Kidney (tissue), 14 donors: Measurements from ENCODE around the gene PATZ1. TPM values are rescaled to one million over a fixed set of nuclear protein-coding genes. Genes with fewer than 3 reads are reported as not detected.

Experiments used
- DNase-seq, 5 donors: peaks; one replicate each; pipeline ENCODE4 v3.0.0-alpha.2; 2013 to 2020
- FAIRE-seq: peaks from 2 replicates; lab custom pipeline; 2012; peaks lifted over from hg19 to GRCh38; lab: Jason Lieb, UNC
- H3K27ac ChIP-seq, 2 donors: one replicate each; pipeline ENCODE4 v1.7.0; 2013; ENCODE audit warnings: low read depth in 2 of 2, low read length in 2 of 2, inconsistent platforms in 1 of 2
- H3K27me3 ChIP-seq: one replicate; pipeline ENCODE4 v1.7.1; 2013; ENCODE audit warnings: low read length, inconsistent platforms; ENCODE audit not compliant: control insufficient read depth, insufficient read depth
- H3K36me3 ChIP-seq, 3 donors: one replicate each; pipeline versions ENCODE4 v1.7.0 to v1.7.1; 2013; ENCODE audit warnings: low read length in 3 of 3, control low read depth in 1 of 3, inconsistent platforms in 1 of 3; ENCODE audit not compliant: insufficient read depth in 3 of 3, control insufficient read depth in 2 of 3
- H3K4me1 ChIP-seq, 3 donors: one replicate each; pipeline versions ENCODE4 v1.7.0 to v1.7.1; 2013; ENCODE audit warnings: low read length in 3 of 3, inconsistent platforms in 1 of 3, low read depth in 1 of 3; ENCODE audit not compliant: control insufficient read depth in 2 of 3, insufficient read depth in 2 of 3
- H3K4me3 ChIP-seq, 3 donors: one replicate each; pipeline versions ENCODE4 v1.7.0 to v1.8.1; 2013; ENCODE audit warnings: low read length in 3 of 3, control low read depth in 1 of 3, inconsistent platforms in 1 of 3
- H3K9ac ChIP-seq, 3 donors: one replicate each; pipeline versions ENCODE4 v1.7.0 to v1.7.1; 2013; ENCODE audit warnings: low read length in 3 of 3, control low read depth in 1 of 3, inconsistent platforms in 1 of 3
- H3K9me3 ChIP-seq, 3 donors: one replicate each; pipeline versions ENCODE4 v1.7.0 to v1.7.1; 2013; ENCODE audit warnings: low read length in 3 of 3, control low read depth in 1 of 3, inconsistent platforms in 1 of 3; ENCODE audit not compliant: control insufficient read depth in 2 of 3, insufficient read depth in 1 of 3
- intact Hi-C: fragments of 100-400 bp; cut with DNase I; formaldehyde crosslinking; loops from one replicate; pipeline ENCODE4 v1.11.1; 2022
- polyA plus RNA-seq: library from polyadenylated mRNA; stranded (reverse); fragments of 350-450 nt; fragmentation: Illumina TruSeq; extraction: RNeasy Lipid Tissue Mini Kit (QIAGEN cat#74804); gene quantifications from one replicate; pipeline ENCODE4 v1.2.3, GENCODE V29; 2014; ENCODE audit warnings: low read depth, low replicate concordance; ENCODE audit not compliant: insufficient read depth
- total RNA-seq: library from RNA; stranded (reverse); fragmentation: NEBNext Ultra II Directional; extraction: Animal tissue kit (Norgen Biotek cat#: 25700); gene quantifications from one replicate; pipeline ENCODE4 v1.2.1, GENCODE V29; 2021
- TF ChIP-seq, protein P1 (sequence below): IDR thresholded peaks from 3 replicates; pipeline ENCODE4 v1.5.1; 2012; ENCODE audit warnings: mild to moderate bottlenecking, moderate library complexity, borderline replicate concordance; ENCODE audit not compliant: insufficient read depth; ENCODE audit errors: extremely low read depth
- donor health status: control.
- donor health status: control.
- donor health status: control.
- donor health status: control.
- donor health status: control.
- donor health status: DM: yes; HTN: yes; CAD: no.
- donor health status: Normal renal cell carcinoma (clear cell type).

Gene PATZ1
- total and polyA plus RNA-seq, 2 donors from 2014 or later: 33.3 to 40.9 TPM

DNA sequence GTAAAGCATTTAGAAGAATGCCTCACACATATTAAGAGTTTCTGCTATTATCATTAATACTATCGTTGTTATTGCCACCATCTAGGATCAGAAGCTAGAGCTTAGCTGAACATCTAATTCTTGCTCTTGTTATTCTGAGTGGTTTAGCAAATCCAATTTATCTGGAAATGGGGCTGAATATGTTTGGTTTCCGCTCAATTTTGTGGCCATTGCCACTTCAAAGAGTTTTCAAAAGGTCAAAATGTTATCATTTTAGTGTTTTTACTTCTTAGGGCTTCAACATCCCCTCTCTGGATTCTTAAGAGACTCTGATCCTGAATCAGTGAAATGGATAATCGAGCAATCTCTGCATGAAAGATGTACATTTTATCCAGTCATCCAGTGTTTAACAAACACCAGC lies 43.6 kb downstream of the PATZ1 start:
- H3K4me3 ChIP-seq: no peak overlapping the region
- no peaks in the 10 kb centered on the region for H3K27me3 ChIP-seq
- DNase-seq (no peak), FAIRE-seq (no peak)
- intact Hi-C loops: no loop called here
- H3K4me1 ChIP-seq: peaks cover 0 to 7% (median 0%) of the 10 kb centered on the region in 3 donors
- H3K36me3 ChIP-seq: no peaks in the 10 kb centered on the region
- H3K9me3 ChIP-seq: no peaks in the 10 kb centered on the region
- TF ChIP-seq, protein P1, sequence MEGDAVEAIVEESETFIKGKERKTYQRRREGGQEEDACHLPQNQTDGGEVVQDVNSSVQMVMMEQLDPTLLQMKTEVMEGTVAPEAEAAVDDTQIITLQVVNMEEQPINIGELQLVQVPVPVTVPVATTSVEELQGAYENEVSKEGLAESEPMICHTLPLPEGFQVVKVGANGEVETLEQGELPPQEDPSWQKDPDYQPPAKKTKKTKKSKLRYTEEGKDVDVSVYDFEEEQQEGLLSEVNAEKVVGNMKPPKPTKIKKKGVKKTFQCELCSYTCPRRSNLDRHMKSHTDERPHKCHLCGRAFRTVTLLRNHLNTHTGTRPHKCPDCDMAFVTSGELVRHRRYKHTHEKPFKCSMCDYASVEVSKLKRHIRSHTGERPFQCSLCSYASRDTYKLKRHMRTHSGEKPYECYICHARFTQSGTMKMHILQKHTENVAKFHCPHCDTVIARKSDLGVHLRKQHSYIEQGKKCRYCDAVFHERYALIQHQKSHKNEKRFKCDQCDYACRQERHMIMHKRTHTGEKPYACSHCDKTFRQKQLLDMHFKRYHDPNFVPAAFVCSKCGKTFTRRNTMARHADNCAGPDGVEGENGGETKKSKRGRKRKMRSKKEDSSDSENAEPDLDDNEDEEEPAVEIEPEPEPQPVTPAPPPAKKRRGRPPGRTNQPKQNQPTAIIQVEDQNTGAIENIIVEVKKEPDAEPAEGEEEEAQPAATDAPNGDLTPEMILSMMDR: no peak
- H3K27ac ChIP-seq: no peak overlapping the region
- no peak overlapping the region for H3K9ac ChIP-seq

DNA sequence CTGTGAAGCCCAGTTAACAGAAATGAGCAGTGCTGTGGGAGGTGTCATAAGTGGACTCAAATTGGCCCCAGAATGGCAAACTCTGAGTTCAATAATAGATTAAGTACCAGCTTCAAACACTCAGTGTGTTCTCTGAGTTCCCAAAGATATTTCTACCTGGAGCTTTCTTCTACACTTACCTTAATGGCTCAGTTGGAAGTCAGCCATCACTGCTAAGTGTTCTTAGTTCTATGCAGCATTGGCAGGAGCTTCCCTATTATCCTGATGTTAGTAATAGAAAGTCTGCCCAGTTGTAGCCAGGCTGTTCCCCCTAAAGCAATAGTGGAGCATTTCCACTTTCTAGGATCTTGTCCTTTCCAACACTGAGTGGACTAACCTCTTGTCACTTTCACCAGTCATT lies 44.1 kb downstream of the PATZ1 start:
- no peak overlapping the region for H3K4me3 ChIP-seq
- no peak for DNase-seq
- TF ChIP-seq, protein P1: no peak

DNA sequence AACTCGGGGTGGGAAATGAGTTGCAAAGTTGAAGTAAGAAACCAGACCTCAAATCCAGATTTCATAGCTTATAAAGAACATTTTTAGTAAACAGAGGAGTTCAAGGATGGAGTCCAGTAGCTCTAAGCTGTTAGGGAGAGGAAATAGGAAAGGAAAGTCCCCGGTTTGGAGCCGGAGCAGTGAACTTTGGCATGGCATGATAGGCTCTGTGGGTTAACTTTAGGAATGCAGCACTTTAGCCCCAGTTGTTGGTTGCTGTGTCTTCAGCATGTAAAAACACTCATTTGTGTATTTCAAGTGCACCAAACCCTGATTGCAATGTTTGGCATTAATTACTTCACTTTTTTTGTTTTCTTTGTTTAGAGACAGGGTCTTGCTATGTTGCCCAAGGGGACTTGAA lies 45.2 kb downstream of the PATZ1 start:
- intact Hi-C loops: no loop called here
- FAIRE-seq: no peak
- TF ChIP-seq, protein P1: no peak
- no peaks in the 10 kb centered on the region for H3K36me3 ChIP-seq
- H3K27ac ChIP-seq: no peak overlapping the region
- H3K4me3 ChIP-seq: no peak overlapping the region
- no peak for DNase-seq
- H3K4me1 ChIP-seq: peaks cover 0 to 10% (median 5%) of the 10 kb centered on the region in 3 donors
- H3K9ac ChIP-seq: no peak overlapping the region
- H3K9me3 ChIP-seq: no peaks in the 10 kb centered on the region
- no peaks in the 10 kb centered on the region for H3K27me3 ChIP-seq

More for the DNA sequence above, 44.1 kb downstream of the PATZ1 start:
- no peaks in the 10 kb centered on the region for H3K9me3 ChIP-seq
- H3K27me3 ChIP-seq: no peaks in the 10 kb centered on the region
- intact Hi-C loops: no loop called here
- no peaks in the 10 kb centered on the region for H3K36me3 ChIP-seq
- FAIRE-seq: no peak
- H3K27ac ChIP-seq: no peak overlapping the region
- no peak overlapping the region for H3K9ac ChIP-seq
- peaks cover 0 to 7% (median 2%) of the 10 kb centered on the region in 3 donors for H3K4me1 ChIP-seq
